Measurements from ENCODE around the gene OGFOD1. TPM values are rescaled to one million over a fixed set of nuclear protein-coding genes. Genes with fewer than 3 reads are reported as not detected.
A peak's percentile ranks its signal among the peaks of the same experiment; 100 is the strongest.

The OGFOD1 gene
- total and polyA plus RNA-seq, 2 of the 13 experiments (the other 11 are each of a cell fraction or from before 2014, with no cell fraction given): 35.2 to 81.3 TPM

DNA sequence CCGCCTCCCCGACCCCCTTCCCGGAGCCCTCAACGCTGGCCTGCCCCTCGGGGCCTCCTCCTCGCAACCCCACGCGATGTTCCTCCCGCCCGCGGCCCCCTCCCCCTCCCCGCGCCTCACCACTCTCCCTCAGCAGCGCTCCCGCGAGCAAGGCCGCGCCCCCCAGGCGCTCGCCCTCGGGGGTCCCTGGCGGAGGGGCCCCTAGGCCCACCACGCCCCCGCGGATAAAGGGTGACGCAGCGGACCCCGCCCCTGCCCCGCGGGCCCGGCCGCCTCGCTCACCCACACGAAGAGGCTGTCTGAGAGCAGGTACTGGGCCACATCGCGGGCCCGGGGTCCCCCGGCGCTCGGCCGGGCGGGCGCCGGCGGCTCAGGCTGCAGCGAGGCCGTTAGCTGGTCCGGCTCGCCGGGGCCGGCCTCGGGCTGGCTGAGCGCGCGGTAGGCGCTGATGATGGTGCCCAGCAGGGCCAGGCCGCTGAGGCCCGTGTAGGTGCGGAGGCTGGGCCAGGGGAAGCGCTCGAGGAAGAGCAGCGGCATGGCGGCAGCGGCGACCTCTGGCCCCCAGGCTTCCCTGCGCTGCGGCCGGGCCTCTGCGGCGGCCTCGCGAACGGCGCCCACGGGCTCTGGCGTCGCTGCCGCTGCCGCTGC, 26.4 kb upstream of the OGFOD1 start (continued):
- no peak for TF ChIP-seq ZNF235 (CRISPR knock-in tag; IDR thresholded peaks at IDR 0.05; ENCODE audit: borderline replicate concordance)
- TF ChIP-seq ZNF777 (CRISPR knock-in tag; IDR thresholded peaks at IDR 0.05): peak; percentile 37; the same call in 1 of the 2 replicates
- peak; percentile 65; the same call in 1 of the 2 replicates for TF ChIP-seq ZBTB7A (CRISPR knock-in tag; IDR thresholded peaks at IDR 0.05)
- TF ChIP-seq YEATS4 (CRISPR knock-in tag; IDR thresholded peaks at IDR 0.05; ENCODE audit: borderline replicate concordance): peak; percentile 54; the same call in 1 of the 2 replicates
- TF ChIP-seq, protein P1, sequence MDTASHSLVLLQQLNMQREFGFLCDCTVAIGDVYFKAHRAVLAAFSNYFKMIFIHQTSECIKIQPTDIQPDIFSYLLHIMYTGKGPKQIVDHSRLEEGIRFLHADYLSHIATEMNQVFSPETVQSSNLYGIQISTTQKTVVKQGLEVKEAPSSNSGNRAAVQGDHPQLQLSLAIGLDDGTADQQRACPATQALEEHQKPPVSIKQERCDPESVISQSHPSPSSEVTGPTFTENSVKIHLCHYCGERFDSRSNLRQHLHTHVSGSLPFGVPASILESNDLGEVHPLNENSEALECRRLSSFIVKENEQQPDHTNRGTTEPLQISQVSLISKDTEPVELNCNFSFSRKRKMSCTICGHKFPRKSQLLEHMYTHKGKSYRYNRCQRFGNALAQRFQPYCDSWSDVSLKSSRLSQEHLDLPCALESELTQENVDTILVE (CRISPR knock-in tag; IDR thresholded peaks at IDR 0.05): 0 out of 2 replicates have a peak, but pooled peaks have one; percentile 7
- no peak for TF ChIP-seq MYC (CRISPR knock-in tag; IDR thresholded peaks at IDR 0.05; ENCODE audit: borderline replicate concordance)
- TF ChIP-seq, protein P2, sequence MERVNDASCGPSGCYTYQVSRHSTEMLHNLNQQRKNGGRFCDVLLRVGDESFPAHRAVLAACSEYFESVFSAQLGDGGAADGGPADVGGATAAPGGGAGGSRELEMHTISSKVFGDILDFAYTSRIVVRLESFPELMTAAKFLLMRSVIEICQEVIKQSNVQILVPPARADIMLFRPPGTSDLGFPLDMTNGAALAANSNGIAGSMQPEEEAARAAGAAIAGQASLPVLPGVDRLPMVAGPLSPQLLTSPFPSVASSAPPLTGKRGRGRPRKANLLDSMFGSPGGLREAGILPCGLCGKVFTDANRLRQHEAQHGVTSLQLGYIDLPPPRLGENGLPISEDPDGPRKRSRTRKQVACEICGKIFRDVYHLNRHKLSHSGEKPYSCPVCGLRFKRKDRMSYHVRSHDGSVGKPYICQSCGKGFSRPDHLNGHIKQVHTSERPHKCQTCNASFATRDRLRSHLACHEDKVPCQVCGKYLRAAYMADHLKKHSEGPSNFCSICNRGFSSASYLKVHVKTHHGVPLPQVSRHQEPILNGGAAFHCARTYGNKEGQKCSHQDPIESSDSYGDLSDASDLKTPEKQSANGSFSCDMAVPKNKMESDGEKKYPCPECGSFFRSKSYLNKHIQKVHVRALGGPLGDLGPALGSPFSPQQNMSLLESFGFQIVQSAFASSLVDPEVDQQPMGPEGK (CRISPR knock-in tag; IDR thresholded peaks at IDR 0.05): peak; percentile 52; the same call in 1 of the 2 replicates
- 0 out of 2 replicates have a peak, but pooled peaks have one; percentile 68 for TF ChIP-seq ZNF776 (CRISPR knock-in tag; IDR thresholded peaks at IDR 0.05)
- 0 out of 2 replicates have a peak, but pooled peaks have one; percentile 44 for TF ChIP-seq ZNF616 (CRISPR knock-in tag; IDR thresholded peaks at IDR 0.05; ENCODE audit: low read depth)
- TF ChIP-seq TOE1 (CRISPR knock-in tag; IDR thresholded peaks at IDR 0.05): no peak

All from HepG2 (cell line).